MM.1S (cell line): Measurements from ENCODE around the gene MYLK4.

Source experiments
- DNase-seq: peaks from one replicate; pipeline ENCODE4 v3.0.0-alpha.2; 2015
- H2AFZ ChIP-seq: fragments of 300-600 bp; sonication (generic); 2 replicates; pipeline ENCODE4 v1.6.0; 2016; ENCODE audit warnings: antibody characterized with exemption, low read length
- H3F3A ChIP-seq: fragments of 300-600 bp; sonication (generic); 2 replicates; pipeline ENCODE4 v1.6.1; 2016; ENCODE audit warnings: mild to moderate bottlenecking, antibody characterized with exemption, low read length, moderate library complexity, mixed read lengths; ENCODE audit not compliant: insufficient read depth
- H3K27ac ChIP-seq: fragments of 300-600 bp; sonication (generic); 2 replicates; pipeline ENCODE4 v1.5.1; 2016; ENCODE audit warnings: mild to moderate bottlenecking, low read length
- H3K27me3 ChIP-seq: fragments of 300-600 bp; sonication (generic); replicated peaks from 2 replicates; pipeline ENCODE4 v1.6.0; 2016; ENCODE audit warnings: low read length; ENCODE audit not compliant: insufficient read depth
- H3K36me3 ChIP-seq: fragments of 300-600 bp; sonication (generic); replicated peaks from 2 replicates; pipeline ENCODE4 v1.6.1; 2016; ENCODE audit warnings: mild to moderate bottlenecking, low read length, mixed read lengths; ENCODE audit not compliant: insufficient read depth
- H3K4me1 ChIP-seq: fragments of 300-600 bp; sonication (generic); 2 replicates; pipeline ENCODE4 v1.6.1; 2016; ENCODE audit warnings: low read length, mixed read lengths
- H3K4me2 ChIP-seq: fragments of 300-600 bp; sonication (generic); 2 replicates; pipeline ENCODE4 v1.6.0; 2016; ENCODE audit warnings: low read depth, low read length
- H3K4me3 ChIP-seq: fragments of 300-600 bp; sonication (generic); 2 replicates; pipeline ENCODE4 v1.5.1; 2016; ENCODE audit warnings: low read length, mixed read lengths
- H3K79me2 ChIP-seq: fragments of 300-600 bp; sonication (generic); 2 replicates; pipeline ENCODE4 v1.6.1; 2016; ENCODE audit warnings: mixed run types, low read length, mixed read lengths
- H3K9ac ChIP-seq: fragments of 300-600 bp; sonication (generic); 2 replicates; pipeline ENCODE4 v1.6.1; 2016; ENCODE audit warnings: low read length, mixed read lengths
- H3K9me2 ChIP-seq: fragments of 300-600 bp; sonication (generic); replicated peaks from 2 replicates; pipeline ENCODE4 v1.6.1; 2016; ENCODE audit warnings: mild to moderate bottlenecking, low read length, mixed read lengths; ENCODE audit not compliant: insufficient read depth
- H3K9me3 ChIP-seq: fragments of 300-600 bp; sonication (generic); replicated peaks from 2 replicates; pipeline ENCODE4 v1.6.1; 2016; ENCODE audit warnings: mild to moderate bottlenecking, low read length, mixed read lengths; ENCODE audit not compliant: insufficient read depth
- H4K20me1 ChIP-seq: fragments of 300-600 bp; sonication (generic); 2 replicates; pipeline ENCODE4 v1.6.1; 2016; ENCODE audit warnings: mild to moderate bottlenecking, low read length, moderate library complexity, mixed read lengths; ENCODE audit not compliant: insufficient read depth
- CTCF ChIP-seq: fragments of 300-600 bp; sonication (generic); IDR thresholded peaks from 2 replicates; pipeline ENCODE4 v1.5.1; 2016; ENCODE audit warnings: antibody characterized with exemption, low read length, mixed read lengths
- EZH2 ChIP-seq: fragments of 300-600 bp; sonication (generic); optimal IDR thresholded peaks from 2 replicates; pipeline ENCODE3; 2017; ENCODE audit warnings: low read depth, mild to moderate bottlenecking, antibody characterized with exemption, low read length, mixed read lengths
- EZH2phosphoT487 ChIP-seq: fragments of 300-600 bp; sonication (generic); IDR thresholded peaks from 2 replicates; pipeline ENCODE4 v1.6.1; 2018; ENCODE audit warnings: antibody characterized with exemption, low read length

Gene MYLK4

GRCh38 chr6:2733736-2734480 lies 16.8 kb downstream of the MYLK4 start:
- Histone ChIP-seq H3K4me1 (no peaks in the 10 kb centered on the region), H3K27me3 (no peaks in the 10 kb centered on the region), H3K36me3 (no peaks in the 10 kb centered on the region), H3K79me2 (no peaks in the 10 kb centered on the region), H3K27ac (no peak overlapping the region), H2AFZ (no peak overlapping the region), H3K4me2 (no peak overlapping the region), H3K9me3 (no peaks in the 10 kb centered on the region), H3F3A (no peaks in the 10 kb centered on the region), H3K9me2 (no peaks in the 10 kb centered on the region), H3K9ac (no peak overlapping the region), H3K4me3 (no peak overlapping the region), H4K20me1 (no peaks in the 10 kb centered on the region)
- DNase-seq = no peak
- TF ChIP-seq CTCF (no peak), EZH2 (no peak), EZH2phosphoT487 (no peak)

GRCh38 chr6:2733324-2733723 lies 17.4 kb downstream of the MYLK4 start:
- no peaks in the 10 kb centered on the region for H3K27me3 ChIP-seq
- no peak overlapping the region for H3K4me3 ChIP-seq
- no peaks in the 10 kb centered on the region for H3K79me2 ChIP-seq
- H3K9ac ChIP-seq = no peak overlapping the region
- DNase-seq = no peak
- H3K4me2 ChIP-seq = no peak overlapping the region
- TF ChIP-seq EZH2phosphoT487 (no peak), CTCF (no peak), EZH2 (no peak)
- H3K4me1 ChIP-seq = no peaks in the 10 kb centered on the region
- no peaks in the 10 kb centered on the region for H4K20me1 ChIP-seq
- H3F3A ChIP-seq = no peaks in the 10 kb centered on the region
- H3K9me3 ChIP-seq = no peaks in the 10 kb centered on the region
- H3K27ac ChIP-seq = no peak overlapping the region
- H3K9me2 ChIP-seq = no peaks in the 10 kb centered on the region
- H3K36me3 ChIP-seq = no peaks in the 10 kb centered on the region
- H2AFZ ChIP-seq = no peak overlapping the region

GRCh38 chr6:2732503-2733089 lies 18.1 kb downstream of the MYLK4 start:
- no peaks in the 10 kb centered on the region for H4K20me1 ChIP-seq
- H3K9me2 ChIP-seq = no peaks in the 10 kb centered on the region
- no peaks in the 10 kb centered on the region for H3K9me3 ChIP-seq
- no peak overlapping the region for H3K9ac ChIP-seq
- no peak overlapping the region for H3K4me3 ChIP-seq
- H3K27ac ChIP-seq = no peak overlapping the region
- no peak for TF ChIP-seq CTCF
- TF ChIP-seq EZH2phosphoT487 = no peak
- TF ChIP-seq EZH2 = no peak
- no peaks in the 10 kb centered on the region for H3K79me2 ChIP-seq
- H2AFZ ChIP-seq = no peak overlapping the region
- no peak for DNase-seq
- H3K36me3 ChIP-seq = no peaks in the 10 kb centered on the region
- no peaks in the 10 kb centered on the region for H3K27me3 ChIP-seq
- no peaks in the 10 kb centered on the region for H3F3A ChIP-seq
- H3K4me1 ChIP-seq = no peaks in the 10 kb centered on the region
- no peak overlapping the region for H3K4me2 ChIP-seq
